ENCODE data around the gene LARP6.
"Not testable (repeated sequence)": the region's sequence is repeated elsewhere in the genome, so short reads cannot be mapped to it uniquely, and the experiment has no call there.

Gene LARP6

GRCh38 chr15:70858614-70859321 lies 4.8 kb upstream of the LARP6 start:
- not testable (repeated sequence) for DNase-seq

- no peak for DNase-seq
Measured at GRCh38 chr15:70857562-70858285, 3.8 kb upstream of the LARP6 start.

GRCh38 chr15:70856884-70857561 lies 3.1 kb upstream of the LARP6 start:
- no peak for DNase-seq

GRCh38 chr15:70856177-70856883 lies 2.4 kb upstream of the LARP6 start:
- DNase-seq, result no peak

- DNase-seq, result no peak
Measured at GRCh38 chr15:70855764-70856163, 1.8 kb upstream of the LARP6 start.

GRCh38 chr15:70854666-70854976 lies 664 bp upstream of the LARP6 start:
- DNase-seq, result no peak

GRCh38 chr15:70853318-70853972 lies 512 bp downstream of the LARP6 start:
- no peak for DNase-seq

- DNase-seq, result no peak
Measured at GRCh38 chr15:70852501-70853317, 1.2 kb downstream of the LARP6 start.

- DNase-seq, result no peak
Measured at GRCh38 chr15:70851889-70852288, 2.1 kb downstream of the LARP6 start.

GRCh38 chr15:70845602-70846360 lies 8.2 kb downstream of the LARP6 start:
- DNase-seq, result no peak

- no peak for DNase-seq
Measured at GRCh38 chr15:70837476-70837875, 16.5 kb downstream of the LARP6 start.

- no peak for DNase-seq
Measured at GRCh38 chr15:70835841-70836240, 18.1 kb downstream of the LARP6 start.

- no peak for DNase-seq
Measured at GRCh38 chr15:70835415-70835814, 18.5 kb downstream of the LARP6 start.

GRCh38 chr15:70834999-70835398 lies 19.0 kb downstream of the LARP6 start:
- DNase-seq, result no peak

GRCh38 chr15:70833861-70834765 lies 19.8 kb downstream of the LARP6 start:
- DNase-seq, result no peak

GRCh38 chr15:70833422-70833821 lies 20.5 kb downstream of the LARP6 start:
- no peak for DNase-seq

- DNase-seq, result no peak
Measured at GRCh38 chr15:70832176-70832575, 21.8 kb downstream of the LARP6 start.

GRCh38 chr15:70831094-70831911 lies 22.7 kb downstream of the LARP6 start:
- no peak for DNase-seq

GRCh38 chr15:70830615-70831014 lies 23.3 kb downstream of the LARP6 start:
- DNase-seq, result no peak

Measured in CD4-positive, alpha-beta T cell treated with Interleukin-6 for 4 hours (primary cell).